NCI-H146 treated with DMSO at 0.1 percent for 48 hours (cell line): ENCODE measurements around the gene FNDC10.
A peak's percentile ranks its signal among the peaks of the same experiment; 100 is the strongest.
"Not testable (repeated sequence)": the region's sequence is repeated elsewhere in the genome, so short reads cannot be mapped to it uniquely, and the experiment has no call there.

Experiments
- DNase-seq: peaks from one replicate; lab custom pipeline; 2025; ENCODE audit not compliant: unreplicated experiment; lab: John Stamatoyannopoulos, UW

FNDC10 gene

GRCh38 chr1:1599935-1600860, at the start of gene FNDC10:
Gene FNDC10, minus strand, starts transcription at chr1:1600135. Its CDS starts 120 bp downstream, at chr1:1600015.
- no peak for DNase-seq

DNA sequence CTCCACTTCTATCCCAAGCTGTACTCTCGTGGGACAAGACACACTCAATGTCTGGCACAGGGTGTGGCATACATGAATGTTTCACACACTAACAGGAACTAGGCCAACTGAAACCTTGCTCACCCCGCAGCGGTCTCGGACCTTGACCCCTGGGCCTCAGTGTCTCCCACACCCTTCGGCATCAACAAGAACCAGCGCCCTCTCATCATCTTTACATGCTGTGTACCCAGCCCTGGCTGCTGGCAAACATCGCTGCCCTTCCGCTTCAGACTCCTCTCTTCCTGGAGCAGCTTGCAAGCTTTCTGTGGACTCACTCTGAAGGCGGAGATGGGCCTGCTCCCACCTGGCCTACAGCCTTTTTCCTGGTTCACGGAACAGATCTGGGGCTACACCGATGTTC, 48.3 kb upstream of the FNDC10 start:
- not testable (repeated sequence) for DNase-seq

DNA sequence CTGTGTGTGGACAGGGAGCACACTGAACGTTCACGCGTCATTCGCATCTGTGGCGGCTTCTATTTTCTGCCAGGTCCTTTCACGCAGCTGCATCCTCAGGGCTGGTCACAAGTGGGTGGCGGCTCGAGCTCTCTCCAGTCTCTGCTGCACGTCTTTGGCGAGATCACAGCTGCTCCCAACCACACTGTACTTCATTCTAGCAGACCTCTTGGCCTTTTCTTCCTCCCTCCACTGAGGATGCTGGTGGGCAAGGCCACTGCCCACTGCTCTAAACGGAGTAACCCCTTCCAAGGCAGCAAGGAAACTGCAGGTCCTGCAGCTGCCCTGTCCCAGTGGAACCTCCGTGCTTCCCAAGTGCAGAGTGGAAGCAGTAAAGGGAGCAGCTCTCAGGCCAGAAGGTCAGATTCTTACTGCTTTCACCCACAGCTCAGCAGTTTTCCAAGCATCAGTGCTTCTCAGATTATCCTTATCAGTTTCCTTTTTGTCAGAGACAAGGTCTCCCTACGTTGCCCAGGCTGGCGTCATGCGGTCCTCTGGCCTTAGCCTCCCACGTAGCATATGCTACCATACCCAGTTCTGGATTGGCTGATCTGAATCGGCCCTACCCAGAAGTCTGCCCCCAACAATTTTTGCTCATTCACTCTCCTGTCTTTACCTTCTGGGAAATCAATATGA, 47.8 kb upstream of the FNDC10 start:
- not testable (repeated sequence) for DNase-seq

DNA sequence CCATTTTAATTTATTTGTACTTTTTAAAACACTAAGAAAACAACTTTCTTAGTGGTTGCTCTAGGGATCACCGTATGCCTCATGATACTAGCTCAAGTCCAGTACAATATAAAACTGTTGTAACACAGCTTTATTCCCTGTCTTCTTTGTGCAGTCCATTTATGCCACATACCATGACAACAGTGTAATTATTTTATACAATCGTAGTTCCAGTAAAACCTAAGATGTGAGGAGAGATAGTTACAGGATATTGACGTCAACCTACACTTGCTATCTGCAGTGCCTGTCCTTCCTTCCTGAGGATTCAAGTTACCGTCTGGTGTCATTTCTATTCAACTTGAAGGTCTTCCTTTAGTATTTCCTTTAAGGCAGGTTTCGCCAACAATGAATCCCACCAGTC, 46.4 kb upstream of the FNDC10 start:
- not testable (repeated sequence) for DNase-seq

- DNase-seq, result not testable (repeated sequence)
These were observed 41.0 kb upstream of the FNDC10 start for GRCh38 chr1:1640711-1641461.

DNA sequence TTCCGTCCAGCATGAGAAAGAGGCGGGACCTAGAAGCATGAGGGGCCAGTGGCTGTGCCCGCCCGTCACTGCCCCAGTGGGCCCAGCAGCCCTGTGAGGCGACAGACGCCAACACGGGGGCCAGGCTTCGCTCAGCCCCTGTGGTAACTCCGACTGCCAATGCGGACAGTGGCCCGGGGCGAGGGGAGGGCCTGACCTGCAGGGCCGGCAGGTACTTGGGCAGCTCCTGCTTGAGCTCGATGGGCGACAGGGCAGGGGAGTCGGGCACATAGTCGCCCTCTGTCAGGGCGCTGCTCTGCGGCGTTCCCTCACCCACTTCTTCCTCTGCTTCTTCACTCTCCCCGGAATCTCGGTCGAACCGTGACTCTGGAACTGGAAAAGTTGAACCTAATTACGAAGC, 40.1 kb upstream of the FNDC10 start:
- not testable (repeated sequence) for DNase-seq

- DNase-seq, result not testable (repeated sequence)
These were observed 39.4 kb upstream of the FNDC10 start for GRCh38 chr1:1639368-1639767.

- DNase-seq, result not testable (repeated sequence)
These were observed 38.6 kb upstream of the FNDC10 start for GRCh38 chr1:1638528-1638927.

- not testable (repeated sequence) for DNase-seq
These were observed 37.5 kb upstream of the FNDC10 start for GRCh38 chr1:1637479-1637875.

DNA sequence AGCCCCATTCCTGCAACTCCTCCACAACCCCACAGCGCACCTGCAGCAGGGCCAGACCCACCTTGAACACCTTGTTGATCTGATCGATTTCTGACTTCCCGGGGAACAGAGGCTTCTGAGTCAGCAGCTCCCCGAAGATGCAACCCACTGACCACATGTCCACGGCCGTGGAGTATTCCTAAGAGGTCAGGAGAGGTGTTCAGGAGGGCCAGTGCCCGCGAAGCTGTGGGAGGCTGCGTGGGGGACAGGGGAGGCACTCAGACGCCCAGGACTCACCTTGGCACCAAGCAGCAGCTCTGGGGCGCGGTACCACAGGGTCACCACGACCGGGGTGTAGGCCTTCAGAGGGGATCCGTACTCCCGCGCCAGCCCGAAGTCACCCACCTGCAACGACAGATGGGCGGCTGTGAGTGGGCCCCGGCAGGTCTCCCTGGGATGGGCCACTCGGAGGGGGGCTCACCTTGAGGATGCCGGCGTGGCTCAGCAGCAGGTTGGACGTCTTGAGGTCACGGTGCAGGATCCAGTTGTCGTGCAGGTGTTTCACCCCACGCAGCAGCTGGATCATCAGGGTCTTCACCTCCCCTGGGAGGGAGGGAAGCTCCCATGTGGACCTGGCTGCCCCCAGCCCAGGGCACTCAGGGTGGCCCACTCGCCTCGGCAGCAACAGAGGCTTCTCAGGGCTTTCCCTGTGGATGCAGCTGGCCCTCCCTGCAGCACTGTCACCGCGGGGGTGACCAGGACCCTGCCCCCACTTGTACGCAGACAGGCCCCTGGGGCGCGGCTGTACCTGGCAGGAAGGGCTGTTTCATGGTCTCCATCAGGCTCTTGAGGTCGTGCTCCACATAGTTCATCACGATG, 36.9 kb upstream of the FNDC10 start:
- not testable (repeated sequence) for DNase-seq

GRCh38 chr1:1634613-1635012, 34.7 kb upstream of the FNDC10 start:
- DNase-seq, result not testable (repeated sequence)

DNA sequence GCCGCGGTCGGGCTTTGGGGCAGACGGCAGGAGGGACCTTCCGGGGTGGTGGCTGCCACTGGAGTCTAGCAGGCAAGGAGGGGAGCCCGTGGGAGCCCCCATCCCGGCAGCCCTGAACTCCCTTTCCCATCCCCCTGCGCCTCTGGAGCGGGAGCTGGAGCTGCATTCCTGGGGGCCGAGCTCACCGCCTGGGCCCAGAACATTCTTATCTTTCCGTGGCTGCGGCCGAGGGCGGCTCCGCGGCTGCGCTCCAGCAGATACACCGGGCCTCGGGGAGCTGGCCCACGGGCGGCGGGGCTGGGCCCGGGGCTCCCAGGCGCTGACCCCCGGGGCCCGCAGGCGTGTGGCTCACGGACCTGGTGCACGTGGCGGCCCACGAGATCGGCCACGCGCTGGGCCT, 33.5 kb upstream of the FNDC10 start:
- DNase-seq, result not testable (repeated sequence)

GRCh38 chr1:1631782-1632420, 32.0 kb upstream of the FNDC10 start, which contains the start of gene MMP23B:
Gene MMP23B, plus strand, starts transcription at chr1:1632173. Its CDS starts 46 bp downstream, at chr1:1632219.
- no peak for DNase-seq

DNA sequence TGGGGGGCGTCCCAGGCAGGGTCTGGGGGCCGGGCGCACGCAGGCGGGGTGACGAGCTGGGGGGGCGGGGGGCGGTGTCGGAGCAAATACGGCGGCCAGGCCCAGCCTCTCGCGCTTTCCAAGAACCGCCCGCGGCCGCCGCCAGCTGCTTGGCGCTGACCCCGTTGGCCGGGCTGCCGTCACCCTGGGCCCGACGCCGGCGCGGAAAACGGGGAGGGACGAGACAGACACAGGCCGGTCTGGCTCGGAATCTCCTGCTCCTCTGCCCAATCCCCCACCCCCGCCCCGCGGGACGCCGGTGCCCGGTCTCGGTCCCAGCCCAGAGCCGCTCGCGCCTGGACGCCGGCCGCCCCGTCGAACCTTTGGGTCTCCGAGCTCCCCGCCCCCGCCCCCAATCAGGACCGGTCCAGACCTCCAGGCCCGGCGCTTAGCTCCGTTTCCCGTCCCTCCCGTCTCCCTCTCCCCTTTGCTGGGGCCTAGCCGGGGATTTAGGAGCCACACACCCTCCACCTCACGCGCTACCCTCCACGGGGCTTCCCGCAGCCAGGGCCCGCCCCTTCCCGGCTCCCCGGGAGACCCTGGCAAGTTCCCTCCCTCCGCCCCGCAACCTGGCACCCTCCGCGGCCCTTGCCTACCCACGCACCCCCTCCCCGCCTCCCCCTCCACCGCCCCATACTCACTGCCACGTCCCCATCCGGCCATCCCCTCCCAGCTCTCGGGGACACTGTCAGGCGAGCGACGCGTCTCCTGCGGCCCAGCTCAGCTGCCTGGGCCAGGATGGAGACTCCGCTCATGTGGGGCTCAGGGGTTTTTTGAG, 31.2 kb upstream of the FNDC10 start:
- DNase-seq, result no peak

DNA sequence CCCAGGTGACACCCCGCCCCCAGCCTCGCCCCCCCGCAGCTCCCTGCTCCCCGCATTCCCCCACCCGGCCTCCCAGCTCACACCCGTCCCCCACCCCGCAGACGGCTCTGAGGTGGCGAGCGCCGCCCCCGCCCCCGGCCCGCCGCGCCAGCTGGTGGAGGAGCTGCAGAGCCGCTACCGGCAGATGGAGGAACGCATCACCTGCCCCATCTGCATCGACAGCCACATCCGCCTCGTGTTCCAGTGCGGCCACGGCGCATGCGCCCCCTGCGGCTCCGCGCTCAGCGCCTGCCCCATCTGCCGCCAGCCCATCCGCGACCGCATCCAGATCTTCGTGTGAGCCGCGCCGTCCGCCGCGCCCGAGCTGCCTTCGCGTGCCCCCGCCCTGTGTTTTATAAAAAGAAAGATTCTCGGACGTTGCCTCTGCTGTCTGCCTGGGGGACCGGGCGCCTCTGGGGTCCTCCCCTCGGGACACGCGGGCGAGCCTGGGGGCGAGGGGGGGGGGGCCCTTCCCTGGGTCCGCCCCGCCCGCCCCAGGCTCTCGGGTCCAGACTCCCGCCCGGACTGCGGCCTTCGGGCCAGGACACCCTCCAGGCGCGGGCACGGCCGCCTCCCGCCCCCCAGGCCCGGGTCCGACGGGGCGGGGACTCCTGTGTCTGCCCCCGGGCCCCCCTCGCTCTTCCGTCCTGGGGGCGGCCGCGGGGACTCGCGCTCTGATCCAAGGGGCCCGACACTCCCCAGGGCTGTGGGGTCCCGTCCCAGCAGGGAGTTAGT, 30.4 kb upstream of the FNDC10 start:
- DNase-seq, result peak; percentile 4

GRCh38 chr1:1629430-1630190, 29.7 kb upstream of the FNDC10 start:
- DNase-seq, result no peak

DNA sequence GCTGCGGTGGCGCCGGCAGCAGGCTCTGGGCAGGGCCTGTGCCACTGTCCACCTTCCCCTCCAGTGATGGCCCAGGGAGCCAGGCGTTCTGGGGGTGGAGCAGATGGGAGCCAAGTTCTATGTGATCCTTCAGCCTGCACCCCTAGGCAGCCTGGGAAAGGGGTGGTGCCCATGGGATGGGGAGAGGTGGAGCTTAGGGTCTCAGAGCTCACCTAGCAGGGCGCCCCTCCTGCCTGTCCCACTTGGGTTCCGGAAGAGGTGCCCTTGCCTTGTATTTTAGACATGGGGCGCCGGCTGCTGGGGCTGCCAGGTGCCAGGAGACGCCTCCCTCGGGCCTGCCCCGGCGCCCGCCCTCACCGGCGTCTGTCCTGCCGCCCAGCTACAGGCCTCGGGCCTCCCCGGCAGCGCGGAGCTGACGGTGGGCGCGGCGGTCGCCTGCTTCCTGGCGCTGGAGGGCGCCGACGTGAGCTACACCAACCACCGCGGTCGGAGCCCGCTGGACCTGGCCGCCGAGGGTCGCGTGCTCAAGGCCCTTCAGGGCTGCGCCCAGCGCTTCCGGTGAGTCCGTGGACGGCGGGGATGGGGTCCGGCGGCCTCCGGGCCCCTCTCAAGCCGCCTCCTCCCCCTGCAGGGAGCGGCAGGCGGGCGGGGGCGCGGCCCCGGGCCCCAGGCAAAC, 29.0 kb upstream of the FNDC10 start:
- DNase-seq, result no peak
